DND-41 (cell line): ENCODE measurements around the gene FGD1.

ENCODE experiments used
- ATAC-seq: fragments of 200-7000 bp; cut with Tn5 transposase; 3 replicates; pipeline ENCODE4 v1.9.1; 2021; ENCODE audit warnings: low read depth; ENCODE audit not compliant: insufficient read depth
- DNase-seq: peaks from one replicate; pipeline ENCODE4 v3.0.0-alpha.2; 2020
- H2AFZ ChIP-seq: 2 replicates; pipeline ENCODE4 v1.6.0; 2012; ENCODE audit warnings: low read depth, low read length
- H3K27ac ChIP-seq: 2 replicates; pipeline ENCODE4 v1.5.1; 2012; ENCODE audit warnings: low read length, inconsistent platforms
- H3K27me3 ChIP-seq: fragments of 200-600 bp; sonication (generic); 2 replicates; pipeline ENCODE4 v1.6.0; 2012; ENCODE audit warnings: low read length, mild to moderate bottlenecking, inconsistent platforms; ENCODE audit not compliant: insufficient read depth, poor library complexity
- H3K36me3 ChIP-seq: 2 replicates; pipeline ENCODE4 v1.5.1; 2012; ENCODE audit warnings: low read length, inconsistent platforms; ENCODE audit not compliant: insufficient read depth
- H3K4me1 ChIP-seq: 2 replicates; pipeline ENCODE4 v1.5.1; 2012; ENCODE audit warnings: mild to moderate bottlenecking, low read length; ENCODE audit not compliant: insufficient read depth
- H3K4me2 ChIP-seq: 2 replicates; pipeline ENCODE4 v1.6.0; 2012; ENCODE audit warnings: mild to moderate bottlenecking, moderate library complexity, low read length, inconsistent platforms; ENCODE audit not compliant: insufficient read depth
- H3K4me3 ChIP-seq, 2 experiments: fragments of 200-600 bp in 1 of 2; shearing (Covaris generic) in 1 of 2; 2 replicates each; pipeline ENCODE4 v1.5.1; 2012 to 2016; ENCODE audit warnings: inconsistent platforms in 2 of 2, low read length in 2 of 2, mild to moderate bottlenecking in 2 of 2, low read depth in 1 of 2, moderate library complexity in 1 of 2
- H3K79me2 ChIP-seq: 2 replicates; pipeline ENCODE4 v1.6.0; 2012; ENCODE audit warnings: low read length, inconsistent platforms; ENCODE audit not compliant: insufficient read depth
- H3K9ac ChIP-seq: 2 replicates; pipeline ENCODE4 v1.6.0; 2012; ENCODE audit warnings: low read depth, mild to moderate bottlenecking, inconsistent platforms, low read length, moderate library complexity
- H3K9me3 ChIP-seq: 2 replicates; pipeline ENCODE4 v1.5.1; 2012; ENCODE audit warnings: low read length, moderate library complexity, mild to moderate bottlenecking, inconsistent platforms; ENCODE audit not compliant: insufficient read depth, severe bottlenecking
- H4K20me1 ChIP-seq: 2 replicates; pipeline ENCODE4 v1.6.0; 2012; ENCODE audit warnings: low read length; ENCODE audit not compliant: insufficient read depth
- CTCF ChIP-seq: IDR thresholded peaks from 2 replicates; pipeline ENCODE4 v1.5.1; 2012; ENCODE audit warnings: borderline replicate concordance, low read length, moderate library complexity, mild to moderate bottlenecking; ENCODE audit not compliant: poor library complexity, severe bottlenecking; ENCODE audit errors: extremely low read depth
- EZH2 ChIP-seq: IDR thresholded peaks from 3 replicates; pipeline ENCODE4 v1.6.1; 2012; ENCODE audit warnings: borderline replicate concordance, low read depth, mild to moderate bottlenecking, moderate library complexity, low read length, inconsistent platforms; ENCODE audit not compliant: severe bottlenecking

The FGD1 gene

GRCh38 chrX:54435121-54435520 lies 60.9 kb downstream of the FGD1 start:
- H3K9ac ChIP-seq, result no peak overlapping the region
- H4K20me1 ChIP-seq, result no peaks in the 10 kb centered on the region
- ATAC-seq, result no peak
- H3K27ac ChIP-seq, result no peak overlapping the region
- H3K4me1 ChIP-seq, result peaks cover 11% of the 10 kb centered on the region; the same call in 1 of the 2 replicates
- TF ChIP-seq CTCF (no peak), EZH2 (no peak)
- no peaks in the 10 kb centered on the region for H3K9me3 ChIP-seq
- no peaks in the 10 kb centered on the region for H3K27me3 ChIP-seq
- H2AFZ ChIP-seq, result no peak overlapping the region
- H3K4me2 ChIP-seq, result no peak overlapping the region
- H3K79me2 ChIP-seq, result 0 out of 2 replicates have a peak, but pooled peaks cover 2% of the 10 kb centered on the region
- H3K4me3 ChIP-seq, result no peak overlapping the region
- DNase-seq, result no peak
- no peaks in the 10 kb centered on the region for H3K36me3 ChIP-seq

- ATAC-seq (no peak), DNase-seq (no peak)
- Histone ChIP-seq H3K9me3 (no peaks in the 10 kb centered on the region), H3K27me3 (no peaks in the 10 kb centered on the region), H3K9ac (no peak overlapping the region), H3K36me3 (no peaks in the 10 kb centered on the region), H3K27ac (no peak overlapping the region), H3K4me2 (no peak overlapping the region), H3K79me2 (no peaks in the 10 kb centered on the region), H3K4me1 (no peaks in the 10 kb centered on the region), H3K4me3 (no peak overlapping the region), H2AFZ (no peak overlapping the region), H4K20me1 (no peaks in the 10 kb centered on the region)
- TF ChIP-seq EZH2, result no peak
- TF ChIP-seq CTCF, result no peak
Measured at GRCh38 chrX:54430519-54430918, 65.5 kb downstream of the FGD1 start.

GRCh38 chrX:54427837-54428424 lies 68.1 kb downstream of the FGD1 start:
- Histone ChIP-seq H2AFZ (no peak overlapping the region), H3K9ac (no peak overlapping the region), H3K4me1 (no peaks in the 10 kb centered on the region), H3K4me3 (no peak overlapping the region), H3K36me3 (no peaks in the 10 kb centered on the region), H3K79me2 (no peaks in the 10 kb centered on the region), H3K4me2 (no peak overlapping the region), H3K9me3 (no peaks in the 10 kb centered on the region), H3K27ac (no peak overlapping the region), H4K20me1 (no peaks in the 10 kb centered on the region), H3K27me3 (no peaks in the 10 kb centered on the region)
- ATAC-seq (no peak), DNase-seq (no peak)
- TF ChIP-seq CTCF (no peak), EZH2 (no peak)
